Measurements from ENCODE around the gene PRKAG1.
A peak's percentile ranks its signal among the peaks of the same experiment; 100 is the strongest.

PRKAG1 gene

GRCh38 chr12:49043856-49044258, 25.3 kb upstream of the PRKAG1 start:
- H3K27ac ChIP-seq (ENCODE audit: extremely low read depth, low read depth, low read length), result no peak overlapping the region
- TF ChIP-seq ZSCAN4 (tag by site-specific recombination; IDR thresholded peaks at IDR 0.05) (no peak), ZSCAN16 (tag by site-specific recombination; IDR thresholded peaks at IDR 0.05) (no peak), PRDM4 (tag by site-specific recombination; IDR thresholded peaks at IDR 0.05) (no peak), ZEB2 (tag by site-specific recombination; IDR thresholded peaks at IDR 0.05) (no peak), ZNF600 (tag by site-specific recombination; IDR thresholded peaks at IDR 0.05) (peak; percentile 76; the same call in 1 of the 2 replicates), ZNF558 (tag by site-specific recombination; IDR thresholded peaks at IDR 0.05) (no peak), ZNF654 (tag by site-specific recombination; IDR thresholded peaks at IDR 0.05; ENCODE audit: low read depth) (peak; percentile 33), ZNF548 (tag by site-specific recombination; IDR thresholded peaks at IDR 0.05) (no peak), ELK4 (IDR thresholded peaks at IDR 0.05; ENCODE audit: borderline replicate concordance, low read depth, low read length) (no peak), TRIM28 (IDR thresholded peaks at IDR 0.05; ENCODE audit: borderline replicate concordance, low read length) (no peak), ZNF341 (tag by site-specific recombination; IDR thresholded peaks at IDR 0.05; ENCODE audit: low read depth) (peak; percentile 78), HOXD13 (CRISPR knock-in tag; IDR thresholded peaks at IDR 0.05; ENCODE audit: borderline replicate concordance) (no peak), CTCF (tag by site-specific recombination; IDR thresholded peaks at IDR 0.05) (peak; percentile 95), SCRT2 (tag by site-specific recombination; IDR thresholded peaks at IDR 0.05) (peak; percentile 51; the same call in 1 of the 2 replicates)
- H3K9me3 ChIP-seq (ENCODE audit: control insufficient read depth, insufficient read depth, low read depth, low read length), result no peaks in the 10 kb centered on the region
- no peaks in the 10 kb centered on the region for H3K4me1 ChIP-seq (ENCODE audit: control insufficient read depth, insufficient read depth, low read length)
- POLR2A ChIA-PET, result interaction anchor here (0.7 to 1.7 kb wide), 5 partner anchors 8 to 87 kb away, joined by 3 to 8 read pairs (median 5); partner anchors contain the start of gene TUBA1B
- peaks cover 27 to 99% of the 10 kb centered on the region in 2 experiments for H3K36me3 ChIP-seq (ENCODE audit: control insufficient read depth in 2 of 2, insufficient read depth in 1 of 2, low read length in 2 of 2)
- no peak overlapping the region for H3K4me3 ChIP-seq (ENCODE audit: low read depth, low read length)
- CTCF ChIA-PET, result interaction anchor here (0.6 to 2.7 kb wide), 30 partner anchors 9 to 965 kb away, joined by 3 to 18 read pairs (median 5); partner anchors contain the start of gene RHEBL1

- Histone ChIP-seq H3K4me1 (ENCODE audit: control insufficient read depth, insufficient read depth, low read length) (no peaks in the 10 kb centered on the region), H3K9me3 (ENCODE audit: control insufficient read depth, insufficient read depth, low read depth, low read length) (no peaks in the 10 kb centered on the region), H3K27ac (ENCODE audit: extremely low read depth, low read depth, low read length) (no peak overlapping the region), H3K4me3 (ENCODE audit: low read depth, low read length) (no peak overlapping the region), H3K36me3 (ENCODE audit: control insufficient read depth in 2 of 2, insufficient read depth in 1 of 2, low read length in 2 of 2) (peaks cover 23 to 99% of the 10 kb centered on the region in 2 experiments)
- TF ChIP-seq BCL11A (tag by site-specific recombination; IDR thresholded peaks at IDR 0.05; ENCODE audit: low read depth), result no peak
- no peak for TF ChIP-seq ZNF449 (tag by site-specific recombination; IDR thresholded peaks at IDR 0.05)
- TF ChIP-seq BCL6B (tag by site-specific recombination; IDR thresholded peaks at IDR 0.05), result no peak
- no peak for TF ChIP-seq ZNF202 (tag by site-specific recombination; IDR thresholded peaks at IDR 0.05; ENCODE audit: borderline replicate concordance)
- TF ChIP-seq ZNF473 (tag by site-specific recombination; IDR thresholded peaks at IDR 0.05), result no peak
- TF ChIP-seq ZNF26 (tag by site-specific recombination; IDR thresholded peaks at IDR 0.05), result no peak
- POLR2A ChIA-PET, result interaction anchor here (0.7 to 1.7 kb wide), 4 partner anchors 8 to 87 kb away, joined by 3 to 7 read pairs (median 4); partner anchors contain the start of gene TUBA1B
- CTCF ChIA-PET, result interaction anchor here (0.5 to 2.7 kb wide), 24 partner anchors 8 to 966 kb away, joined by 3 to 18 read pairs (median 6); partner anchors contain the start of gene RHEBL1
Observed at GRCh38 chr12:49043241-49043640, 24.7 kb upstream of the PRKAG1 start.

Measured in HEK293 (cell line).